Spleen (tissue), 11 donors: ENCODE measurements around the gene UMPS. TPM values are rescaled to one million over a fixed set of nuclear protein-coding genes. Genes with fewer than 3 reads are reported as not detected.

ENCODE experiments used
- DNase-seq: peaks from one replicate; pipeline ENCODE4 v3.0.0-alpha.2; 2020
- H3K27ac ChIP-seq, 8 donors: fragments of 200-600 bp; sonication (generic) in 7 of 8; 1 replicate in 4 of 8; 2 replicates in 4 of 8; pipeline versions ENCODE4 v1.5.0 to v1.8.0; 2016 to 2021; ENCODE audit warnings: inconsistent platforms in 4 of 8, mild to moderate bottlenecking in 4 of 8, moderate library complexity in 1 of 8
- H3K27me3 ChIP-seq, 7 donors: fragments of 200-600 bp; sonication (generic) in 6 of 7; replicated peaks in 1 of 7; 1 replicate in 4 of 7; 2 replicates in 3 of 7; pipeline versions ENCODE4 v1.5.0 to v1.8.0; 2016 to 2021; ENCODE audit warnings: inconsistent platforms in 3 of 7, mild to moderate bottlenecking in 1 of 7
- H3K36me3 ChIP-seq, 6 donors: fragments of 200-600 bp; sonication (generic) in 5 of 6; 1 replicate in 4 of 6; 2 replicates in 2 of 6; pipeline versions ENCODE4 v1.5.0 to v1.8.0; 2016 to 2021; ENCODE audit warnings: inconsistent platforms in 2 of 6
- H3K4me1 ChIP-seq, 6 donors: fragments of 200-600 bp; sonication (generic) in 5 of 6; 1 replicate in 3 of 6; 2 replicates in 3 of 6; pipeline versions ENCODE4 v1.5.0 to v1.8.0; 2016 to 2021; ENCODE audit warnings: inconsistent platforms in 3 of 6
- H3K4me3 ChIP-seq, 8 donors: fragments of 200-600 bp; sonication (generic) in 7 of 8; 1 replicate in 4 of 8; 2 replicates in 4 of 8; pipeline versions ENCODE4 v1.5.0 to v1.8.0; 2016 to 2021; ENCODE audit warnings: inconsistent platforms in 4 of 8, mild to moderate bottlenecking in 4 of 8, moderate library complexity in 2 of 8
- H3K9me3 ChIP-seq, 8 donors: fragments of 200-600 bp; sonication (generic) in 7 of 8; 1 replicate in 4 of 8; 2 replicates in 4 of 8; pipeline versions ENCODE4 v1.5.0 to v1.8.0; 2016 to 2021; ENCODE audit warnings: inconsistent platforms in 4 of 8
- CTCF ChIP-seq, 11 experiments: fragments of 200-600 bp in 7 of 11; fragments of 450-650 bp in 4 of 11; sonication (generic) in 4 of 11; IDR thresholded peaks in 8 of 11; conservative IDR thresholded peaks in 3 of 11; 1 replicate in 7 of 11; 2 replicates in 4 of 11; pipeline versions ENCODE4 v1.4.0 to v1.8.0; 2016 to 2021; ENCODE audit warnings: antibody characterized with exemption in 11 of 11, inconsistent platforms in 4 of 11, mild to moderate bottlenecking in 1 of 11
- POLR2A ChIP-seq, 3 donors: fragments of 450-650 bp; IDR thresholded peaks; one replicate each; pipeline ENCODE4 v1.5.1; 2017; ENCODE audit warnings: antibody characterized with exemption in 3 of 3, mild to moderate bottlenecking in 1 of 3
- POLR2AphosphoS5 ChIP-seq, 3 donors: sonication (generic); formaldehyde crosslinking; IDR thresholded peaks; one replicate each; pipeline ENCODE4 v1.5.1; 2017; ENCODE audit warnings: antibody characterized with exemption in 3 of 3
- WGBS, 5 donors: extraction: QIAGEN DNeasy Blood & Tissue Kit in 3 of 5; methylation state at CpG; one replicate each; pipeline versions ENCODE4 v1.1.5 to v1.1.7; 2013 to 2018; 5-methylcytosine and 5-hydroxymethylcytosine counted together
- intact Hi-C: fragments of 100-400 bp; cut with DNase I; formaldehyde crosslinking; loops from one replicate; pipeline ENCODE4 v1.15.0; 2023; ENCODE audit warnings: low total_unique reads
- polyA plus RNA-seq, 3 donors: library from polyadenylated mRNA; stranded (reverse); fragments of 200-250 nt; gene quantifications; one replicate each; pipeline ENCODE4 v1.2.1, GENCODE V29; 2013
- total RNA-seq, 7 donors: library from RNA; depleted of rRNA in 3 of 7; stranded (reverse); fragments of >200 nt in 3 of 7; fragmentation: NEBNext Ultra II Directional in 4 of 7; extraction: Animal tissue kit (Norgen Biotek cat#: 25700) in 4 of 7; gene quantifications; one replicate each; pipeline versions ENCODE4 v1.1.0 to v1.2.1, GENCODE V29; 2016 to 2021
- donor health status: healthy with polysubstance abuse.
- donor health status: DM: no; HTN: no; CAD: no; lungs with moderate emphysema.
- donor health status: DM: no; HTN: no; CAD: no.
- donor health status: Bipolar disorder and iron deficiency.
- donor health status: healthy.
- donor health status: DM: no; HTN: no; CAD: no.
- donor health status: DM: yes; HTN: yes; CAD: no.

UMPS gene
- total and polyA plus RNA-seq, 10 donors, result 11.2 to 41.8 (median 26.4) TPM

GRCh38 chr3:124699686-124700396, 30.4 kb upstream of the UMPS start:
- H3K9me3 ChIP-seq, result no peaks in the 10 kb centered on the region
- H3K27ac ChIP-seq, result peak overlapping the region; percentile 52 to 78 (median 64)
- DNase-seq, result no peak
- no peak overlapping the region for H3K4me3 ChIP-seq
- 62 to 75% (median 64%) methylated on average over 12 of the region's 12 CpGs for WGBS, 5 donors
- intact Hi-C loops, result no loop called here
- peaks cover 0 to 7% (median 0%) of the 10 kb centered on the region in 7 donors for H3K27me3 ChIP-seq
- peaks cover 0 to 7% (median 0%) of the 10 kb centered on the region in 6 donors for H3K4me1 ChIP-seq
- peaks cover 0 to 9% (median 0%) of the 10 kb centered on the region in 6 donors for H3K36me3 ChIP-seq
- TF ChIP-seq POLR2A (IDR thresholded peaks at IDR 0.05) (no peak), POLR2AphosphoS5 (IDR thresholded peaks at IDR 0.05) (peak in 2 of 3 donors; percentile 52 to 74), CTCF (IDR thresholded peaks at IDR 0.05 in 8 of 11, conservative IDR thresholded peaks at IDR 0.05 in 3 of 11) (peak in 2 of 11 experiments; percentile 9 to 21)

DNA sequence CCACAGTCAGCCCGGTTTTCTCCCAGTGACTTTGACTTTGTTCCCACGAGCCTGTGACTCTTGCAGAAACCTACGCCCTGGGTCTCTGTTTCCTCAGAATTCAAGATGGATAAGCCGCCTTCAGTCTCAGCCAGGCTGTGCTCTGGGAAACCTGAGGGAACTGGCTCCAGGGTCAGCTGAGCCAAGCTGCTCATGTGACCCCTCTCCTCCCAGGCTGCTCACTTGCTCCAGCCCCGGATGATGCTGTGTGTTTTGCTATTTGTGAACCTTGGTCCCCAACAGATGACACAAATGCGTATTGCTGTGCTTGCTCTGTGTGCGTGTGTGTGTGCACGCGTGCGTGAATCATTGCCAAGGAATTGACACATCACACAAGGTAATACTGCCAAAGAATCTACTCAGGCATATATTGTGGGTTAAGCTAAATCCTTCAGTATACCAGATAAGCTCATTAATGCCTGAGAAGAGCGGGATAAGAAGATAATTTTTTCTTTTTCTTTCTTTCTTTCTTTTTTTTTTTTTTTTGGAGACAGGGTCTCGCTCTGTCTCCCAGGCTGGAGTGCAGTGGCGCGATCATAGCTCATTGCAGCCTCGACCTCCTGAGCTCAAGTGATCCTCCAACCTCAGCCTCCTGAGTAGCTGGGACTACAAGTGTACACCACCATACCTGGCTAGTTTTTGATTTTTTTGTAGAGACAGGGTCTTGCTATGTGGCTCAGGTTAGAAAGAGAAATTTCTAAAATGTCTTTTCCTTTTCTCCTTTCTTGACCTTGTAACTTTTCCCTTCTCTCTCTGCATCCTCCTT, 29.2 kb upstream of the UMPS start:
- H3K27me3 ChIP-seq, result peaks cover 0 to 10% (median 0%) of the 10 kb centered on the region in 7 donors
- peaks cover 0 to 7% (median 0%) of the 10 kb centered on the region in 6 donors for H3K4me1 ChIP-seq
- H3K4me3 ChIP-seq, result no peak overlapping the region
- H3K36me3 ChIP-seq, result peaks cover 0 to 9% (median 0%) of the 10 kb centered on the region in 6 donors
- no peak for DNase-seq
- no peaks in the 10 kb centered on the region for H3K9me3 ChIP-seq
- peak overlapping the region in 5 of 8 donors; percentile 56 to 78 (median 70) for H3K27ac ChIP-seq
- 87 to 94% (median 93%) methylated on average over 15 of the region's 15 CpGs for WGBS, 5 donors
- intact Hi-C loops, result no loop called here
- TF ChIP-seq POLR2AphosphoS5 (IDR thresholded peaks at IDR 0.05) (no peak), CTCF (IDR thresholded peaks at IDR 0.05 in 8 of 11, conservative IDR thresholded peaks at IDR 0.05 in 3 of 11) (no peak), POLR2A (IDR thresholded peaks at IDR 0.05) (no peak)

DNA sequence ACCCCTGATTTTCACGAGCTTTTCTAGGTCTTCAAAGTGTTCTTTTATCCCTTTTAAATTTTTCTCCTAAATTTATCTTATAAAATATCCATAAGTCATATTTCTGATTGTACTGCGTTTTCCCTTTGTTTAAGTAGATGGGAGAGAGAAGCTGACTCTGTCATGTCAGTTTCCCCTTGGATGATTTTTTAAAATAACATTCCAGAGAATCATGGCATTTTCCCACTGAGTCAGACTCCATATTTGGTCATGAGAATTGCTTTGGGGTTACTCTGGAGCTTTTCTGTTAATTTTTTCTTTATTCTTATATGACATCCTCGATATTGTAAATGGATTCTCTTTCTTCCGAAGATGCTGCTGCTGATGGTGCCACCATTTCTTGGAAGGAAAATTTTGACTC, 28.6 kb upstream of the UMPS start:
- no peak for DNase-seq
- intact Hi-C loops, result no loop called here
- TF ChIP-seq POLR2A (IDR thresholded peaks at IDR 0.05) (no peak), POLR2AphosphoS5 (IDR thresholded peaks at IDR 0.05) (no peak)
- H3K27ac ChIP-seq, result no peak overlapping the region
- H3K9me3 ChIP-seq, result no peaks in the 10 kb centered on the region
- H3K36me3 ChIP-seq, result peaks cover 0 to 9% (median 0%) of the 10 kb centered on the region in 6 donors
- H3K4me3 ChIP-seq, result no peak overlapping the region
- peaks cover 0 to 14% (median 0%) of the 10 kb centered on the region in 7 donors for H3K27me3 ChIP-seq
- 70 to 86% (median 80%) methylated on average over 4 of the region's 4 CpGs for whole genome bisulfite sequencing, 5 donors
- peaks cover 0 to 7% (median 0%) of the 10 kb centered on the region in 6 donors for H3K4me1 ChIP-seq

DNA sequence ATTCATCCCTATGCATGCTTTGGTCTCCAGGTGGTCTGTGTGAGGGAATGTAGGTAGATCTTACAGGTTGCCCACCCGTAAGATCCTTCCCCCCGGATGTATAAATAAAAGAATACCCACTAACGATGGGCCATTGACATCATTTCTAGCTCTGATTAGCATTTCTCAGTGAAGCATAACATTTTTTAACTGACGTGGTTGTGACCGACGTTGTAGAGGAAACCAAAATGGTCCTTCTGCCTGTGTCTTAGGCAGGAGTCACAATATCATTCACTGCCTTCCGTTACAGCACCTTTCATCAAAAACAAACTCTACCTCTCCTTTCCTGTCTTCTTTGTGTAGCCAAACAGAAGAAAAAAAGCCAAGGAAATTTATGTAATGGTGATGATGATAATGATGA, 27.3 kb upstream of the UMPS start:
- peaks cover 0 to 7% (median 0%) of the 10 kb centered on the region in 6 donors for H3K4me1 ChIP-seq
- H3K36me3 ChIP-seq, result peaks cover 0 to 4% (median 0%) of the 10 kb centered on the region in 6 donors
- H3K27me3 ChIP-seq, result peaks cover 0 to 19% (median 0%) of the 10 kb centered on the region in 7 donors
- no peaks in the 10 kb centered on the region for H3K9me3 ChIP-seq
- DNase-seq, result no peak
- TF ChIP-seq CTCF (IDR thresholded peaks at IDR 0.05 in 8 of 11, conservative IDR thresholded peaks at IDR 0.05 in 3 of 11), result no peak
- no peak for TF ChIP-seq POLR2AphosphoS5 (IDR thresholded peaks at IDR 0.05)
- TF ChIP-seq POLR2A (IDR thresholded peaks at IDR 0.05), result no peak
- intact Hi-C loops, result no loop called here
- WGBS, 5 donors, result 73 to 86% (median 79%) methylated on average over 7 of the region's 7 CpGs
- H3K4me3 ChIP-seq, result no peak overlapping the region
- no peak overlapping the region for H3K27ac ChIP-seq
